NCI-H1436 treated with DMSO at 0.1 percent for 48 hours (cell line): ENCODE data around the gene RIC8A.
"Not testable (repeated sequence)": the region's sequence is repeated elsewhere in the genome, so short reads cannot be mapped to it uniquely, and the experiment has no call there.

ENCODE experiments used
- DNase-seq: peaks from one replicate; lab custom pipeline; 2025; lab: John Stamatoyannopoulos, UW

The RIC8A gene

GRCh38 chr11:207208-207862 is at the start of gene RIC8A, which contains the start of gene BET1L:
Gene RIC8A (plus strand): TSS chr11:207708. CDS start chr11:208855, 1,147 bp downstream.
Gene BET1L (minus strand): TSS chr11:207399. CDS start chr11:207321, 78 bp downstream.
- DNase-seq, result peak; percentile 38

- not testable (repeated sequence) for DNase-seq
Measured at GRCh38 chr11:180242-180641, 27.3 kb upstream of the RIC8A start.

- DNase-seq, result not testable (repeated sequence)
Measured at GRCh38 chr11:189200-189783, 18.2 kb upstream of the RIC8A start.

- DNase-seq, result not testable (repeated sequence)
Measured at GRCh38 chr11:189843-190311, 17.6 kb upstream of the RIC8A start.

GRCh38 chr11:190546-190945 is 17.0 kb upstream of the RIC8A start:
- DNase-seq, result not testable (repeated sequence)

GRCh38 chr11:191490-192478 is 15.7 kb upstream of the RIC8A start:
- not testable (repeated sequence) for DNase-seq

GRCh38 chr11:192674-193128 is 14.8 kb upstream of the RIC8A start, which contains the start of gene SCGB1C1:
Gene SCGB1C1 (plus strand): TSS chr11:193078. CDS start chr11:193100, 22 bp downstream.
- DNase-seq, result not testable (repeated sequence)

GRCh38 chr11:193481-193880 is 14.0 kb upstream of the RIC8A start:
- DNase-seq, result not testable (repeated sequence)

- no peak for DNase-seq
Measured at GRCh38 chr11:196786-197731, 10.4 kb upstream of the RIC8A start.

GRCh38 chr11:197741-198235 is 9.7 kb upstream of the RIC8A start:
- DNase-seq, result no peak

GRCh38 chr11:198236-198806 is 9.2 kb upstream of the RIC8A start:
- DNase-seq, result no peak

- DNase-seq, result no peak
Measured at GRCh38 chr11:199004-199581, 8.4 kb upstream of the RIC8A start.

- DNase-seq, result no peak
Measured at GRCh38 chr11:199782-200181, 7.7 kb upstream of the RIC8A start.

GRCh38 chr11:200224-201003 is 7.1 kb upstream of the RIC8A start:
- no peak for DNase-seq

GRCh38 chr11:201966-202365 is 5.5 kb upstream of the RIC8A start:
- DNase-seq, result no peak

- no peak for DNase-seq
Measured at GRCh38 chr11:202490-202889, 5.0 kb upstream of the RIC8A start.

GRCh38 chr11:203056-203944 is 4.2 kb upstream of the RIC8A start:
- no peak for DNase-seq

- DNase-seq, result no peak
Measured at GRCh38 chr11:203945-204586, 3.4 kb upstream of the RIC8A start.
